Measurements from ENCODE around the gene LHX6. TPM values are rescaled to one million over a fixed set of nuclear protein-coding genes. Genes with fewer than 3 reads are reported as not detected.

Gene LHX6
- total RNA-seq, 1 experiment from 2014 or later = 4.1 TPM

GRCh38 chr9:122201641-122202040, 27.1 kb downstream of the LHX6 start:
- H3K27ac ChIP-seq (ENCODE audit: low read depth, low read length) = no peak overlapping the region
- ChIA-PET CTCF (no interaction called here), RAD21 (ENCODE audit: low non-redundant PET in 1 of 2, low total read pairs in 2 of 2, uncharacterized antibody in 2 of 2, unreplicated experiment in 2 of 2) (no interaction called here), POLR2A (no interaction called here)
- DNase-seq (ENCODE audit: low read depth, low spot score) (no peak), ATAC-seq (no peak)
- no peaks in the 10 kb centered on the region for H4K20me1 ChIP-seq (ENCODE audit: insufficient read depth)
- intact Hi-C loops (cut with micrococcal nuclease) = no loop called here
- no TSS peak for BruUV-seq (replicated peaks)
- no peak overlapping the region for H3K4me3 ChIP-seq (replicated peaks in 1 of 2; ENCODE audit: low read depth in 1 of 2, low read length in 2 of 2)
- H3K79me2 ChIP-seq (ENCODE audit: insufficient read depth, low read length) = no peaks in the 10 kb centered on the region
- no peak overlapping the region for H3K9ac ChIP-seq (ENCODE audit: low read length)
- peaks cover 9% of the 10 kb centered on the region in 2 experiments for H3K4me1 ChIP-seq (ENCODE audit: control insufficient read depth in 1 of 2, insufficient read depth in 2 of 2, low read length in 2 of 2)
- no peaks in the 10 kb centered on the region for H3K9me2 ChIP-seq (ENCODE audit: insufficient read depth)
- H3K9me3 ChIP-seq (ENCODE audit: control insufficient read depth in 1 of 2, insufficient read depth in 1 of 2, low read depth in 1 of 2, low read length in 2 of 2) = no peaks in the 10 kb centered on the region
- H3K27me3 ChIP-seq (ENCODE audit: insufficient read depth, low read length) = no peaks in the 10 kb centered on the region
- no peaks in the 10 kb centered on the region for H3K36me3 ChIP-seq (ENCODE audit: control insufficient read depth in 1 of 2, insufficient read depth in 2 of 2, low read length in 2 of 2)
- H2AFZ ChIP-seq (ENCODE audit: low read depth, low read length, poor library complexity, severe bottlenecking) = no peak overlapping the region
- H3K4me2 ChIP-seq (ENCODE audit: low read length) = no peak overlapping the region
- TF ChIP-seq ZBTB33 (IDR thresholded peaks at IDR 0.05; ENCODE audit: extremely low read depth, insufficient replicate concordance, low read length) (no peak), CBX3 (IDR thresholded peaks at IDR 0.05; ENCODE audit: low read depth) (no peak), SP1 (IDR thresholded peaks at IDR 0.05; ENCODE audit: low read depth) (no peak), POLR2AphosphoS5 (IDR thresholded peaks at IDR 0.05; ENCODE audit: low read depth, low read length) (no peak), JUND (IDR thresholded peaks at IDR 0.05) (no peak), ZFX (IDR thresholded peaks at IDR 0.05) (no peak), TCF7L2 (IDR thresholded peaks at IDR 0.05; ENCODE audit: borderline replicate concordance, extremely low read depth, insufficient read depth, insufficient read length) (no peak), SRF (IDR thresholded peaks at IDR 0.05; ENCODE audit: low read depth) (no peak), POLR2A (IDR thresholded peaks at IDR 0.05; ENCODE audit: borderline replicate concordance, extremely low read depth, insufficient read depth, insufficient read length) (no peak)
- TF ChIP-seq, protein P1, sequence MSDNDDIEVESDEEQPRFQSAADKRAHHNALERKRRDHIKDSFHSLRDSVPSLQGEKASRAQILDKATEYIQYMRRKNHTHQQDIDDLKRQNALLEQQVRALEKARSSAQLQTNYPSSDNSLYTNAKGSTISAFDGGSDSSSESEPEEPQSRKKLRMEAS (IDR thresholded peaks at IDR 0.05) = no peak
